ENCODE measurements around the gene MAK.
"Not testable (repeated sequence)": the region's sequence is repeated elsewhere in the genome, so short reads cannot be mapped to it uniquely, and the experiment has no call there.

MAK gene

GRCh38 chr6:10721850-10722569, 116.3 kb downstream of the MAK start:
- no peak for DNase-seq

GRCh38 chr6:10720960-10721849, 117.1 kb downstream of the MAK start:
- DNase-seq = not testable (repeated sequence)

GRCh38 chr6:10720265-10720959, 117.9 kb downstream of the MAK start:
- DNase-seq = peak; percentile 69

GRCh38 chr6:10719964-10720264, 118.4 kb downstream of the MAK start:
- DNase-seq = no peak

GRCh38 chr6:10719296-10719963, 118.9 kb downstream of the MAK start:
- DNase-seq = no peak

GRCh38 chr6:10713962-10714361, 124.4 kb downstream of the MAK start:
- DNase-seq = no peak

All from CD4-positive, alpha-beta T cell treated with Interleukin-17A for 4 hours (primary cell).